Ascending aorta (tissue), 2 donors: ENCODE data around the gene ETV6. TPM values are rescaled to one million over a fixed set of nuclear protein-coding genes. Genes with fewer than 3 reads are reported as not detected.

ENCODE experiments used
- DNase-seq, 2 donors: peaks; one replicate each; pipeline ENCODE4 v3.0.0-alpha.2; 2019; ENCODE audit warnings: low spot score in 2 of 2
- H3K27ac ChIP-seq, 2 donors: fragments of 200-600 bp; sonication (generic); one replicate each; pipeline ENCODE4 v1.5.1; 2016 to 2017; ENCODE audit warnings: mild to moderate bottlenecking in 1 of 2
- H3K27me3 ChIP-seq: fragments of 200-600 bp; sonication (generic); one replicate; pipeline ENCODE4 v1.5.1; 2017
- H3K36me3 ChIP-seq, 2 donors: fragments of 200-600 bp; sonication (generic); one replicate each; pipeline ENCODE4 v1.5.1; 2016
- H3K4me1 ChIP-seq, 2 donors: fragments of 200-600 bp; sonication (generic); one replicate each; pipeline ENCODE4 v1.5.1; 2016 to 2017; ENCODE audit warnings: mild to moderate bottlenecking in 1 of 2
- H3K4me3 ChIP-seq, 2 donors: fragments of 200-600 bp; sonication (generic); one replicate each; pipeline ENCODE4 v1.5.1; 2016 to 2017; ENCODE audit warnings: mild to moderate bottlenecking in 1 of 2
- H3K9me3 ChIP-seq, 2 donors: fragments of 200-600 bp; sonication (generic); one replicate each; pipeline ENCODE4 v1.5.1; 2016
- intact Hi-C: fragments of 100-400 bp; cut with DNase I; formaldehyde crosslinking; loops from one replicate; pipeline ENCODE4 v1.15.1; 2023
- total RNA-seq: library from RNA; depleted of rRNA; stranded (reverse); fragments of >200 nt; gene quantifications from one replicate; pipeline ENCODE4 v1.1.0, GENCODE V29; 2016
- TF ChIP-seq, protein P1 (sequence below), 3 experiments: fragments of 200-600 bp in 2 of 3; fragments of 450-650 bp in 1 of 3; sonication (generic) in 2 of 3; IDR thresholded peaks; one replicate each; pipeline ENCODE4 v1.5.1; 2016 to 2019; ENCODE audit warnings: antibody characterized with exemption in 3 of 3, mild to moderate bottlenecking in 1 of 3, moderate library complexity in 1 of 3

Gene ETV6
- total RNA-seq, 1 donor from 2014 or later, result 21.6 TPM

GRCh38 chr12:11891346-11891745 is 241.9 kb downstream of the ETV6 start:
- intact Hi-C loops, result loop anchor here (5.0 kb wide), 1 partner anchor 309 kb away; no protein-coding TSS in a partner anchor
- peak overlapping the region; percentile 69 to 73 for H3K27ac ChIP-seq
- TF ChIP-seq, protein P1, sequence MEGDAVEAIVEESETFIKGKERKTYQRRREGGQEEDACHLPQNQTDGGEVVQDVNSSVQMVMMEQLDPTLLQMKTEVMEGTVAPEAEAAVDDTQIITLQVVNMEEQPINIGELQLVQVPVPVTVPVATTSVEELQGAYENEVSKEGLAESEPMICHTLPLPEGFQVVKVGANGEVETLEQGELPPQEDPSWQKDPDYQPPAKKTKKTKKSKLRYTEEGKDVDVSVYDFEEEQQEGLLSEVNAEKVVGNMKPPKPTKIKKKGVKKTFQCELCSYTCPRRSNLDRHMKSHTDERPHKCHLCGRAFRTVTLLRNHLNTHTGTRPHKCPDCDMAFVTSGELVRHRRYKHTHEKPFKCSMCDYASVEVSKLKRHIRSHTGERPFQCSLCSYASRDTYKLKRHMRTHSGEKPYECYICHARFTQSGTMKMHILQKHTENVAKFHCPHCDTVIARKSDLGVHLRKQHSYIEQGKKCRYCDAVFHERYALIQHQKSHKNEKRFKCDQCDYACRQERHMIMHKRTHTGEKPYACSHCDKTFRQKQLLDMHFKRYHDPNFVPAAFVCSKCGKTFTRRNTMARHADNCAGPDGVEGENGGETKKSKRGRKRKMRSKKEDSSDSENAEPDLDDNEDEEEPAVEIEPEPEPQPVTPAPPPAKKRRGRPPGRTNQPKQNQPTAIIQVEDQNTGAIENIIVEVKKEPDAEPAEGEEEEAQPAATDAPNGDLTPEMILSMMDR (IDR thresholded peaks at IDR 0.05), result no peak
- no peaks in the 10 kb centered on the region for H3K27me3 ChIP-seq
- no peak overlapping the region for H3K4me3 ChIP-seq
- peaks cover 20 to 44% of the 10 kb centered on the region in 2 donors for H3K36me3 ChIP-seq
- no peaks in the 10 kb centered on the region for H3K9me3 ChIP-seq
- no peak for DNase-seq
- peaks cover 15 to 21% of the 10 kb centered on the region in 2 donors for H3K4me1 ChIP-seq

- DNase-seq, result no peak
- H3K27me3 ChIP-seq, result no peaks in the 10 kb centered on the region
- H3K27ac ChIP-seq, result peak overlapping the region; percentile 69 to 73
- TF ChIP-seq, protein P1 (IDR thresholded peaks at IDR 0.05), result peak in 2 of 3 experiments; percentile 25 to 33
- H3K9me3 ChIP-seq, result no peaks in the 10 kb centered on the region
- peaks cover 18 to 40% of the 10 kb centered on the region in 2 donors for H3K36me3 ChIP-seq
- peaks cover 15 to 21% of the 10 kb centered on the region in 2 donors for H3K4me1 ChIP-seq
- intact Hi-C loops, result loop anchor here (5.0 kb wide), 1 partner anchor 310 kb away; no protein-coding TSS in a partner anchor
- H3K4me3 ChIP-seq, result no peak overlapping the region
Measured at GRCh38 chr12:11891754-11892386, 242.4 kb downstream of the ETV6 start.

DNA sequence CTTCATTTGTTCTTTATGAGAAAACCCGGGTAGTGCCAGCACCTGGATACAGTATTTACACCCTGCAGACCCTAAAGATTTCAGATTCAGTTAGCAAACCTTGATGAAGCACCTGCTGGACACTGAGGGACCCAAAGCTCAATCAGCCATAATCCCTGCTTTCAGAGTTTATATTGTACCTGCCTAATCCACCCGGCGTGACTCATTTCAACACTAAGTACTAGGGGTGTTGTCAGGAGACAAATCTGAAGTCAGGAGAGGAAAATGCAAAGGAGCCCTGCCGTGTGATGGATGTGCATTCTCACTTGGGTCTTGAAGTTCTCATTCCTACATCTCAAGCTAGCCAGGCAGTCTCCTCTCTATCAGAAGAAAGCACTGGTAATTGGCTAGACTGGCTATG is 244.5 kb downstream of the ETV6 start:
- TF ChIP-seq, protein P1 (IDR thresholded peaks at IDR 0.05), result no peak
- intact Hi-C loops, result loop anchor here (5.0 kb wide), 1 partner anchor 312 kb away; no protein-coding TSS in a partner anchor
- no peaks in the 10 kb centered on the region for H3K27me3 ChIP-seq
- H3K4me1 ChIP-seq, result peaks cover 15 to 21% of the 10 kb centered on the region in 2 donors
- peaks cover 5 to 20% of the 10 kb centered on the region in 2 donors for H3K36me3 ChIP-seq
- H3K27ac ChIP-seq, result no peak overlapping the region
- no peak for DNase-seq
- no peaks in the 10 kb centered on the region for H3K9me3 ChIP-seq
- H3K4me3 ChIP-seq, result no peak overlapping the region

- Histone ChIP-seq H3K4me3 (no peak overlapping the region), H3K36me3 (peaks cover 5 to 20% of the 10 kb centered on the region in 2 donors), H3K4me1 (peaks cover 15 to 21% of the 10 kb centered on the region in 2 donors), H3K27me3 (no peaks in the 10 kb centered on the region), H3K9me3 (no peaks in the 10 kb centered on the region), H3K27ac (no peak overlapping the region)
- no peak for DNase-seq
- TF ChIP-seq, protein P1 (IDR thresholded peaks at IDR 0.05), result no peak
- intact Hi-C loops, result loop anchor here (5.0 kb wide), 1 partner anchor 313 kb away; no protein-coding TSS in a partner anchor
Measured at GRCh38 chr12:11894890-11895289, 245.4 kb downstream of the ETV6 start.

DNA sequence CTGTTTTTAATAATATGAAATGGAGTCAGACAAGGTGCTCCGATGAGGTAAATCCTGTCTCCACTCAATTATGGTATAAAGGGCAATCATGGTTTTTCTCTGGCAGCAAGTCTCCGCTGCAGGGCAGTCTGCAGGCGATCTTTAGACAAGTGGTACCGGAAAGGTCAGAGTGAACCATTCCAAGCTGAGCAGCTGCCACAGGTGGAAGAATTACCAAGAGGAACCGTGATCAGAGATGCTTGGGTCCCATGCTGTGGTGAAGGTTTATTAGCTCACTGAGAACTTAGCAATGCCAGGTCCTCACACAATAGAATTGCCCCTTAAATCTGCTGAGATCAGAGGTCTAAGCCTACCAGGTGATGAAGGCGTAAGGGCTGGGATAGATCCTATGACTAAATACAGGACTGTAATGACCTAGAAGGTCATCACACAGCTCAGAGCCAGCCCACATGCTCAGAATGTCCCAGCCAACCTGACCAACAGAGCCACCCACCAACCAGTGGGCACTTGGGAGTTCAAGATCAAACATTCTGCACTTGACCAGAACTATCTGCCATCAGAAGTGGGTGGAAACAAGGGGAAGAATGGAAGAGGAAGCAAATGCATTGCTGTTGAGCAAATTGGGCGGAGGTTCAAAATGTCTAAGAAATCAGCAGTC is 246.1 kb downstream of the ETV6 start:
- no peak overlapping the region for H3K4me3 ChIP-seq
- H3K27ac ChIP-seq, result no peak overlapping the region
- no peaks in the 10 kb centered on the region for H3K27me3 ChIP-seq
- H3K9me3 ChIP-seq, result no peaks in the 10 kb centered on the region
- TF ChIP-seq, protein P1 (IDR thresholded peaks at IDR 0.05), result no peak
- intact Hi-C loops, result no loop called here
- DNase-seq, result no peak
- peaks cover 5 to 17% of the 10 kb centered on the region in 2 donors for H3K36me3 ChIP-seq
- peaks cover 15 to 21% of the 10 kb centered on the region in 2 donors for H3K4me1 ChIP-seq
